ENCODE measurements around the gene NEK7. TPM values are rescaled to one million over a fixed set of nuclear protein-coding genes. Genes with fewer than 3 reads are reported as not detected.

Gene NEK7
- total and polyA plus RNA-seq, 2 experiments from 2014 or later = 25.6 to 86.9 TPM

DNA sequence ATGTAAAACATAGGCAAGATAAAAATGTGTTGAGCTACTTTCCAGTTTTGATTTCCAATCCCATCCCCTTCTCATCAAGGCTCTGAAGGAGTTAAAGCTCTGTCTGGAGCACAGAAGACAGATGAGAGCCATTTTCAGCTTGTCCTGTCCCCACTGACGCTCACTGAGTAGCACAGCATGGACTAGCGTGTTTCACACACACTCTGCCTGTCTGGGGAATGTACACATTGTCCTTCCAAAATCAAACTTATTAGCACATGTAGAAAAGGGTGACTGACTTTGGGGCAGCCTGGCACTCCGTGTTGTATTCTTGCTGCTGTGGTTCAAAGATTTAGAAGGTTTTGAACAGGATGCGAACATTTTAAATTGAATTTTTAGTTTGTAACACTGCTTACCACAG is 139.2 kb downstream of the NEK7 start:
- H4K20me1 ChIP-seq (ENCODE audit: insufficient read depth, poor library complexity, severe bottlenecking) = no peaks in the 10 kb centered on the region
- WGBS (ENCODE audit: low lambda C conversion rate, missing lambda C conversion rate) = 90% methylated on average over 4 of the region's 4 CpGs
- no peaks in the 10 kb centered on the region for H3K27me3 ChIP-seq
- H3K9me3 ChIP-seq (ENCODE audit: low read depth) = no peaks in the 10 kb centered on the region
- H3K4me2 ChIP-seq = no peak overlapping the region
- no peaks in the 10 kb centered on the region for H3K36me3 ChIP-seq (replicated peaks; ENCODE audit: insufficient read depth, low read depth)
- H2AFZ ChIP-seq = no peak overlapping the region
- H3K4me3 ChIP-seq = no peak overlapping the region
- no peaks in the 10 kb centered on the region for H3K79me2 ChIP-seq
- H3K4me1 ChIP-seq (ENCODE audit: insufficient read depth) = no peaks in the 10 kb centered on the region
- TF ChIP-seq EZH2phosphoT487 (IDR thresholded peaks at IDR 0.05; ENCODE audit: low read depth, severe bottlenecking, unreplicated experiment) (no peak), EZH2 (IDR thresholded peaks at IDR 0.05; ENCODE audit: borderline replicate concordance) (no peak)
- TF ChIP-seq, protein P1, sequence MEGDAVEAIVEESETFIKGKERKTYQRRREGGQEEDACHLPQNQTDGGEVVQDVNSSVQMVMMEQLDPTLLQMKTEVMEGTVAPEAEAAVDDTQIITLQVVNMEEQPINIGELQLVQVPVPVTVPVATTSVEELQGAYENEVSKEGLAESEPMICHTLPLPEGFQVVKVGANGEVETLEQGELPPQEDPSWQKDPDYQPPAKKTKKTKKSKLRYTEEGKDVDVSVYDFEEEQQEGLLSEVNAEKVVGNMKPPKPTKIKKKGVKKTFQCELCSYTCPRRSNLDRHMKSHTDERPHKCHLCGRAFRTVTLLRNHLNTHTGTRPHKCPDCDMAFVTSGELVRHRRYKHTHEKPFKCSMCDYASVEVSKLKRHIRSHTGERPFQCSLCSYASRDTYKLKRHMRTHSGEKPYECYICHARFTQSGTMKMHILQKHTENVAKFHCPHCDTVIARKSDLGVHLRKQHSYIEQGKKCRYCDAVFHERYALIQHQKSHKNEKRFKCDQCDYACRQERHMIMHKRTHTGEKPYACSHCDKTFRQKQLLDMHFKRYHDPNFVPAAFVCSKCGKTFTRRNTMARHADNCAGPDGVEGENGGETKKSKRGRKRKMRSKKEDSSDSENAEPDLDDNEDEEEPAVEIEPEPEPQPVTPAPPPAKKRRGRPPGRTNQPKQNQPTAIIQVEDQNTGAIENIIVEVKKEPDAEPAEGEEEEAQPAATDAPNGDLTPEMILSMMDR (IDR thresholded peaks at IDR 0.05; ENCODE audit: poor library complexity) = no peak
- H3K9me2 ChIP-seq (replicated peaks; ENCODE audit: insufficient read depth) = no peaks in the 10 kb centered on the region
- DNase-seq (ENCODE audit: low spot score) = no peak
- no peak overlapping the region for H3K27ac ChIP-seq

DNA sequence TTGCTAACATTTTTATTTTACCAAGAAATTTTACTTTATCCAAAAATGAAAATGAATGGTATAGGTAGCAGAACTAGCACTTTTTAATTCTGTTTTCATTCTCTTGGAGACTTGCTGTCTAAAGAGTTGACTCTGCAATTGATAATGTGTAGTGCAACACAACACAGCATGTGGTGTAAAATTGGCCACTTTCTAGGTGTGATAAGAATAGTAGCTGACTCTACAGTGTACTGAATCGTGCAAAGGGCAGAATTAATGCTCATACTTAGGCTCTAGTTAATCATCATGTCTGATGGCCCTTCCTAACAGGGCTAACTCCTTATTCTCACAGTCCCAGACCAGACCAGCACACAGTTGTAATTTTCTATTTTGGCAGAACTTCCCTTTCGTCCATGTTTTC is 140.5 kb downstream of the NEK7 start:
- Histone ChIP-seq H3K79me2 (no peaks in the 10 kb centered on the region), H2AFZ (no peak overlapping the region), H3K36me3 (replicated peaks; ENCODE audit: insufficient read depth, low read depth) (no peaks in the 10 kb centered on the region), H3K9me2 (replicated peaks; ENCODE audit: insufficient read depth) (no peaks in the 10 kb centered on the region), H4K20me1 (ENCODE audit: insufficient read depth, poor library complexity, severe bottlenecking) (no peaks in the 10 kb centered on the region), H3K4me2 (no peak overlapping the region), H3K9me3 (ENCODE audit: low read depth) (no peaks in the 10 kb centered on the region), H3K4me1 (ENCODE audit: insufficient read depth) (no peaks in the 10 kb centered on the region), H3K27me3 (no peaks in the 10 kb centered on the region), H3K4me3 (no peak overlapping the region), H3K27ac (no peak overlapping the region)
- 100% methylated on average over 2 of the region's 2 CpGs for WGBS (ENCODE audit: low lambda C conversion rate, missing lambda C conversion rate)
- DNase-seq (ENCODE audit: low spot score) = no peak
- TF ChIP-seq EZH2phosphoT487 (IDR thresholded peaks at IDR 0.05; ENCODE audit: low read depth, severe bottlenecking, unreplicated experiment) (no peak), EZH2 (IDR thresholded peaks at IDR 0.05; ENCODE audit: borderline replicate concordance) (no peak)
- TF ChIP-seq, protein P1 (IDR thresholded peaks at IDR 0.05; ENCODE audit: poor library complexity) = no peak

DNA sequence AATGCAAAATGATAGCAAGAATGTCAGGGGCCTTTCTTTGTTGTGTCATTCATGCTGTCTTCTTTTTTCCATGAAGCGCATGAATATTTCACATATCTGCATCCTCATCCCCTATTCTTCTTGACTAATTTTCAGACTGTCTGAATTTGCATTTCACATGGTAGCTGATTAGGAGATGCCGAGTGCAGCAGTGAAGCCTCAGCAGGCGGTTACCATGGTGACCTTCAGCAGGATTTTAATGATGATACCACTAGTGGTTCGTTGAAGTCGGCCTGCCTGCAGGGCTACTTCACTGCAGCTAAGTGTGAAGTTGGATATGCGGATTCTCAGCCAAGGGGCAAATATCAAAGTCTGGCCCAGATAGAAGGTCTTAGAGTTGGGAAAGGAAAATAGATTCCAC is 141.8 kb downstream of the NEK7 start:
- Histone ChIP-seq H3K36me3 (replicated peaks; ENCODE audit: insufficient read depth, low read depth) (no peaks in the 10 kb centered on the region), H3K9me2 (replicated peaks; ENCODE audit: insufficient read depth) (no peaks in the 10 kb centered on the region), H4K20me1 (ENCODE audit: insufficient read depth, poor library complexity, severe bottlenecking) (no peaks in the 10 kb centered on the region), H3K27ac (no peak overlapping the region), H3K9me3 (ENCODE audit: low read depth) (no peaks in the 10 kb centered on the region), H3K4me2 (no peak overlapping the region), H3K4me1 (ENCODE audit: insufficient read depth) (no peaks in the 10 kb centered on the region), H2AFZ (no peak overlapping the region), H3K27me3 (no peaks in the 10 kb centered on the region), H3K79me2 (no peaks in the 10 kb centered on the region), H3K4me3 (no peak overlapping the region)
- no peak for DNase-seq (ENCODE audit: low spot score)
- TF ChIP-seq EZH2phosphoT487 (IDR thresholded peaks at IDR 0.05; ENCODE audit: low read depth, severe bottlenecking, unreplicated experiment) (no peak), EZH2 (IDR thresholded peaks at IDR 0.05; ENCODE audit: borderline replicate concordance) (no peak)
- TF ChIP-seq, protein P1 (IDR thresholded peaks at IDR 0.05; ENCODE audit: poor library complexity) = no peak
- 73% methylated on average over 6 of the region's 6 CpGs for WGBS (ENCODE audit: low lambda C conversion rate, missing lambda C conversion rate)

DNA sequence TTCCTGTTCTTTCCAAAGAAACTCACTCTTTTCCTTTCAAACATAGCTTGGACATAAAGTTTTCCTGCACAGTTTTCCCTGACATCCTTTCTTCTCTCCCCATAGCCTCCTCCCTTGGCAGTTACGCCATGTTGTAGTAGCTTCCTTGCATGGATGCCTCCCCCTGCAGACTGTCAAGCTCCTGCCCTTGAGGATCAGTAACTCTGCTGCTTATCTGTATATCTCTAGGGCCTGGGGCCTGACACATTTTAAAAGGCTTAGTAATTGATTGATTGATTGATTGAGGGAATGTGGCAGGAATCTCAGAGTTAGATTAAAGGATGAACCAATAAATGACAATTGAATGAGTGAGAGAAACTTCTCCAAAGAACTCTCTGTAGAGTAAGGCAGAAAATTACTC is 143.7 kb downstream of the NEK7 start:
- Histone ChIP-seq H3K4me3 (no peak overlapping the region), H3K9me2 (replicated peaks; ENCODE audit: insufficient read depth) (no peaks in the 10 kb centered on the region), H3K4me1 (ENCODE audit: insufficient read depth) (no peaks in the 10 kb centered on the region), H3K4me2 (no peak overlapping the region), H3K36me3 (replicated peaks; ENCODE audit: insufficient read depth, low read depth) (no peaks in the 10 kb centered on the region), H3K79me2 (no peaks in the 10 kb centered on the region), H3K27ac (no peak overlapping the region), H2AFZ (no peak overlapping the region), H3K27me3 (no peaks in the 10 kb centered on the region), H3K9me3 (ENCODE audit: low read depth) (no peaks in the 10 kb centered on the region), H4K20me1 (ENCODE audit: insufficient read depth, poor library complexity, severe bottlenecking) (no peaks in the 10 kb centered on the region)
- DNase-seq (ENCODE audit: low spot score) = no peak
- WGBS (ENCODE audit: low lambda C conversion rate, missing lambda C conversion rate) = 100% methylated on average over 1 of the region's 1 CpG
- TF ChIP-seq, protein P1 (IDR thresholded peaks at IDR 0.05; ENCODE audit: poor library complexity) = no peak
- TF ChIP-seq EZH2phosphoT487 (IDR thresholded peaks at IDR 0.05; ENCODE audit: low read depth, severe bottlenecking, unreplicated experiment) (no peak), EZH2 (IDR thresholded peaks at IDR 0.05; ENCODE audit: borderline replicate concordance) (no peak)
